Right lung (tissue), 5 donors: ENCODE measurements around the gene FAM241B. TPM values are rescaled to one million over a fixed set of nuclear protein-coding genes. Genes with fewer than 3 reads are reported as not detected.
A peak's percentile ranks its signal among the peaks of the same experiment; 100 is the strongest.

Experiments
- DNase-seq, 2 donors: peaks; one replicate each; pipeline ENCODE4 v3.0.0-alpha.2; 2013
- polyA plus RNA-seq, 5 donors: library from polyadenylated mRNA; unstranded; fragments of 120-200 nt; gene quantifications; one replicate each; pipeline versions ENCODE4 v1.2.1 to v1.2.3, GENCODE V29; 2013; ENCODE audit warnings: inconsistent platforms in 1 of 5, low replicate concordance in 1 of 5; ENCODE audit not compliant: insufficient read length in 5 of 5, insufficient read depth in 1 of 5

Gene FAM241B
- polyA plus RNA-seq, 5 donors: 6.8 to 8.9 (median 7.4) TPM

GRCh38 chr10:69633673-69634635 lies 3.9 kb downstream of the FAM241B start:
- no peak for DNase-seq

GRCh38 chr10:69634759-69635425 lies 4.8 kb downstream of the FAM241B start:
- DNase-seq: no peak

GRCh38 chr10:69635428-69636272 lies 5.6 kb downstream of the FAM241B start:
- no peak for DNase-seq

DNA sequence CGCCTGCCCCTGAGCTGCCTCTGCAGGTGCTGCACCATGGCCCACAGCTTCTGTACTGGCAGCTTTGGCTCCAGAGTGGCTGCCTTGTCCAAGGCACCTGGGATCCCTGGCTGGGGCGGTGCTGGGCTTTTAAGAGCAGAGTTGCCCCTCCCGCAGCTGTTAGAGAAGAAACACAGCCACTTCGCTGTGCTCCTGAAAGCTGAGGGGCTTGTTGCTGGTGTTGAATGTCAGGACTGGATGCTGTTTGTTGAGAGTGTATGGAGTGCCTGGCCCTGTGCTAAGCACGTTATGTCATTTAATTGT lies 6.2 kb downstream of the FAM241B start:
- DNase-seq: no peak

DNA sequence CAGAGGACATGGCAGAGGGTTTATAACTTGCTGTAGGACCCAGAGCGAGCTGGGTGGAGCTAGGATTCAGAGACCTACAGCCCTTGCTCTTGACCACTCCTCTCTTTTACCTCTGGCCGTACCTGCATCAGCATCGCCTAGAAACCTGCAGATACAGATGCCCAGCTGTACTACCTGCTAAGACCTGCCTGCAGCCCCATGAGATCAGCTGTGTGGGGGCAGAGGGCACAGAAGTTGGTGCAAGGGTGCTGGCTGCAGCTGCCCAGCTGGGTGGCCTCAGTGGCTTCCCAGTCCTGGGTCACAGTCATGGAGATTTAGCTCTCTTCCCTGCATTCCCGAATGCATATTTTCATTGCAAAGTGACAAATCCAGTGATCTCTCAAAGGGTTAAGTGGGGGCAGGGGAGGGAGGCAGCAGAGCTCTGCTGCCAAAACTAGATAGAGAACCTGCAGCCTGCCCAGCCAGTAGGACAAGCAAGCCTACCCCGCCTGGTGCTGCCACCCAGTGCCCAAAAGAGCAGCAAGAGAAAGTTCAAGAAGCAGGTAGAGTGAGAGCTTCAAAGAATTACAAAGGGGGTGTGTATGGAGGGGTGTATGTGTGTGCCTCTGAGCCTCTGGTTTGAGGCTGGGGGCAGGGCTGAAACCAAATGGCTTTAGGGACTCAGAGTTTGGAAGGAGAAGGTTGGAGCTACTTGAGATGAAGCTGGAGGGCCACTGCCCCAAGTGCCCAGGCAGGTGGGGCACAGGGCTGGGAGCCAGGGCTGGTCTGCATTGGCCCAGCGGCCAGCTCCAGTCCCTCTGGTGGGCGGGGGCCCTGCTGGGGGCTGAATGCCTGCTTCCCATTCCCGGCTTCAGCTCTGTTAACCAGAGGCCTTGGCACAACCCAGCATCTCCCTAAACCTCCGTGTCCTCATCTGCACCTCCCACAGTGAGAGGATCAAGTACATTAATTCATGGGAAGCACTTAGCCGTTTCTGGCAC lies 6.9 kb downstream of the FAM241B start:
- DNase-seq: no peak

DNA sequence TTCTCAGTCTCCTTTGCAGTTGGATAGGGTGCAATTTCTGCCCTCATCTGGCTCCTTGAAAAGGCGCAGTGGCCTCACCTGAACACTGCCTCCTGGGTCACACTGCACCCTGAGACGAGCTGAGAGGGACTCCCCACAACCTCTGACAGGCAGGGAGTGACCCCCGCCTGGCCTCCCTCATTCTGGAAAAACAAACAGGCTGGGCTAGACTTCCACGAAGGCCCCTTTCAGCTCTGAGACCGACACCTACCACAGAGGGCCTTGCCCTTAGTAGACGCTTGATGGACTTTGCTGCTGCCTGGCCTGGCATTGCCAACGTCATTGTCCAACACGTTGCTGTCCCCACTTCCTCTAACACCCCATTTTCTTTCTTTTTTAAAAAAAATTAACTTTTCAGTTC lies 8.6 kb downstream of the FAM241B start:
- DNase-seq: no peak

- DNase-seq: peak in 1 of 2 donors; percentile 48
Measured at GRCh38 chr10:69639291-69640195, 9.5 kb downstream of the FAM241B start.

DNA sequence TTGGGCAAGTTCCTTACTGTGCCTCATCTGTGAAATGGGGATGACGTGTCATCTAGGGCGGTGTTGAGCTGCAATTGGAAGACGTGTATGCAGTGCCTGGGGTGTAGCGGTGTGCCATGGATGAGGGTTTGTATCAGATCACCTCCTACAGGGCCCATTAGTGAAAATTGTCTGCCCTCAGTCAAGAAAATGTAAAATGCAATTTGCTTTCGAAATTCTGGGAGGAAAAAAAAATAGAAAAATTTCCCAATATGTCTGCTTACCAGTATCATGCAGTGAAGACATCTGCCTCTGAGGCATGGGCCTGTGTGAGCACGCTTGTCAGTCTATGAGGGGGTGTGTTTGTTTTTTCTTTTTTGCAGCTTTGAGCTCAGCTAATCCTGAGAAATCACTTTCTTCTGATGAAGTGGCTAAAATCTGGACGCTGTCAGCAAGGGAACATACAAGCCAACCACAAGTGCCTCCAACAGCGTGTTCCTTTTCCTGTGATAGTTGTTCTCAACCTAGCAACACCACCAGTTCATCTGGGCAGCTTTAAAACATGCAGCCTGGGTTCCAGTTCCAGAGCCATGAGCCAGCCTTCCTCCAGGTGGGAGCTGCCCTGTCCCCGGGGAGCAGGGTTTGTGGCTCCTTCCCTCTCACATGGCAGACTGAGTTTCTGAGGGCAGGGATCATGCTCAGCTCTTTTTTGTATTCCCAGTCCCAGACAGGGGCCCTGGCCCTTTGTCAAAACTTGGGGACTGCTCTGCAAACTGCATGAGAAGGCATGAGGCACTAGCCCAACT lies 10.3 kb downstream of the FAM241B start:
- DNase-seq: peak in 1 of 2 donors; percentile 43

DNA sequence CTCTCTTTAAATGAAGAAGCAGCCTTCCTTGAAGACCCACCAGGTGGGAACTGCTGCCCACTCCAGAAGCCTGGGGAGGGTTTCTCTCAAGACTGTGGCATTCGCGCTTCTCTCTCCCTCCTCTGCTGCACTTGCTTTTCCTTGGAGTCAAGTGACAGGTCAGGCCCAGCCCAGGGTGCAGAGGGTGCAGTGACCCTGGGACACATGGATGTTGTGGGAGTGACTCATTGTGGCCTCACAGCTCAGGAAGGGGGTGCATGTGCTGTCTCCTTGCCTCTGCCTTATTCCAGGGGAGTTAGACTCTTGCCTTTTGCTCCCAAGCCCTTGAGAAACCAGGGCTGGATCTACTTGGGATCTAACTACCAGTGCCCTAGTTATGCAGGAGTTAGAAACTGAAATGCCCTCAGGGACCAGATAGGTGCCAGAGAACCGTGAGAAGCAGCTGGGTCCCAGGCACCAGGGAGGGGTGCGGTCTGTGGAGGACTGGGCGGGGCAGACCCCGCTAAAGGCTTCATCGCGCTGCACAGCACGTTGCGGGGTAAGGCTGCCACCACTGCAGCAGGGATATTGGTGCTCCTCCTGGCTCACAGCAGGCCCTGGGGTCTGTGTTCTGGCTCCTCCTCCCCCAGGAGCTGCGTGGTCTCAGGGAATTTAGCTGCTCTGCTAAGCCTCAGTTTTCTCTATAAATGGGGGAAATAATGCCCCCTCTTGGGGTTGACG lies 11.4 kb downstream of the FAM241B start:
- no peak for DNase-seq

DNA sequence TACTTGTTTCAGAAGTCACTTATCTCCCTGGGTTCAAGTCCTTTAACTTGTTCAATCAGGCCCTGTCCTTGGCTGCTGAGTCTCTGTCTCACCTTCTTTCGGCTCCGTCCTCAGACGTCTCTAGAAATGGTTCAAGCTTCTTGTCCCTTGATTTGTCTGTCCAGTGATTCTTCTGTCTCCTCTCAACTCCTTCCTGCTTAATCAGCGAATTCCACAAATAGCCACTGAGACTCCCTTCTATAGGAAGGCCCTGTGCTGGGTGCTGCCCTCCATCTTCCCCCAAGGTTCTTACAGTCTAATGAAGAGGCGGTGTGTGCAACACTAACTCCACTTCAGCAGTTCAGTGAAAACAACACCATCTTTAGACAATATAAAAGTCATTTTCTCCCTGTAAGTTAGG lies 12.7 kb downstream of the FAM241B start:
- no peak for DNase-seq

- DNase-seq: no peak
Measured at GRCh38 chr10:69643779-69644657, 14.0 kb downstream of the FAM241B start.

GRCh38 chr10:69644658-69645295 lies 14.7 kb downstream of the FAM241B start:
- peak in 1 of 2 donors; percentile 61 for DNase-seq

DNA sequence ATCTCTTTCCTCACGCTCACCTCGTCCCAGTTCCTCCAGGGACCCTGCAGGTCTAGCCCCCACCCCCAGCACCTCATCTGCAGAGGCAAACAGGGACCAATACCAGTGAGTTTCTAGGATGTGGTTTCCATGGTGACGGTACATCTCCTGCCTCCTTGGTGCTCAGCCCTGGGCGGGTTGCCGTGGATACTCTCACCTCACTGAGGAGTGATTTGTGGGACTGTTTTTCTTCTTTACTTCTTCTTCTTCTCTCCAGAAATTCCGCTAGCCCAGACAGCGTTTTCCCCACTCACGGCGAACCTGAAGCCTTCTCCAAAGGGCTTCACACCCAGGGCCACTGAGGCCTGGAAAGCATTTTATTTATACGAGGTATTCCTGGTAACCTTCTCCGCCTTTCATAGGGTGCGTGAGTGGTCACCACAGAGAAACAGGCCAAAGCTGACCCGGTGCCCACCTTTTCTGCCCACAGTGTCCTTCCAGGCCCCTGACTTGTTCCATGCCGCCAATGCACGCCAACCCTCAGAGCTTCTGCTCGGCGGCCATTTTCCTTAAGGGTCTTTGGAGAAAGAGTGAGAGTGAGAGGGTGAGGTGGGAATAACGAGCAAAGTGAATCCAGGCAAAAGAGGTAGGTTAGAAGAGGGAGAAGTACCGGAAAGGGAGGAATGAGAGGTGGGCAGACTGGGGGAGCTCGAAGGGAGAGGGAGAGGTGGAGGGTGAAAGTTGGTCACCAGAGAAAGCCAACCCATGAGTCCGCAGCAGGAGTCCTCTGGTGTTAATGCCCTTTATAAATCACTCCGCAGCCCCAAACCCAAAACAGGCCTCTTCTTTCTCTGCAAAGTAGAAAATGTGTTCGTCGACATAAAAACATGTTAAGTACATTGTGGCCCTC lies 15.5 kb downstream of the FAM241B start:
- DNase-seq: no peak

GRCh38 chr10:69646185-69647060 lies 16.4 kb downstream of the FAM241B start:
- no peak for DNase-seq

GRCh38 chr10:69647126-69647525 lies 17.1 kb downstream of the FAM241B start:
- DNase-seq: no peak
